ENCODE measurements around the gene PYGO1. TPM values are rescaled to one million over a fixed set of nuclear protein-coding genes. Genes with fewer than 3 reads are reported as not detected.

Gene PYGO1
- total RNA-seq, 1 donor from 2014 or later: 4.4 TPM

- no peaks in the 10 kb centered on the region for H3K9me3 ChIP-seq
- intact Hi-C loops (cut with DNase I): no loop called here
- H3K27me3 ChIP-seq: no peaks in the 10 kb centered on the region
- DNase-seq (ENCODE audit: extremely low spot score in 2 of 2): no peak
- TF ChIP-seq POLR2A (IDR thresholded peaks at IDR 0.05) (no peak), CTCF (IDR thresholded peaks at IDR 0.05) (no peak), POLR2AphosphoS5 (IDR thresholded peaks at IDR 0.05; ENCODE audit: insufficient read depth in 1 of 2, low read depth in 1 of 2) (no peak)
- H3K4me3 ChIP-seq: peak overlapping the region; percentile 66 to 73
- no peaks in the 10 kb centered on the region for H3K36me3 ChIP-seq
- peaks cover 11% of the 10 kb centered on the region for H3K4me1 ChIP-seq
- no peak overlapping the region for H3K27ac ChIP-seq
Observed at GRCh38 chr15:55589287-55589686, 1.1 kb upstream of the PYGO1 start.

- no peaks in the 10 kb centered on the region for H3K36me3 ChIP-seq
- intact Hi-C loops (cut with DNase I): no loop called here
- H3K4me3 ChIP-seq: peak overlapping the region; percentile 66 to 73
- no peak for TF ChIP-seq POLR2A (IDR thresholded peaks at IDR 0.05)
- no peak for TF ChIP-seq POLR2AphosphoS5 (IDR thresholded peaks at IDR 0.05; ENCODE audit: insufficient read depth in 1 of 2, low read depth in 1 of 2)
- TF ChIP-seq CTCF (IDR thresholded peaks at IDR 0.05): no peak
- DNase-seq (ENCODE audit: extremely low spot score in 2 of 2): no peak
- no peaks in the 10 kb centered on the region for H3K27me3 ChIP-seq
- H3K9me3 ChIP-seq: no peaks in the 10 kb centered on the region
- H3K4me1 ChIP-seq: peaks cover 11% of the 10 kb centered on the region
- peak overlapping the region; percentile 93 for H3K27ac ChIP-seq
Observed at GRCh38 chr15:55588815-55589115, 620 bp upstream of the PYGO1 start.

- DNase-seq (ENCODE audit: extremely low spot score in 2 of 2): no peak
- H3K27ac ChIP-seq: peak overlapping the region; percentile 93
- intact Hi-C loops (cut with DNase I): no loop called here
Observed at GRCh38 chr15:55587321-55588069, 650 bp downstream of the PYGO1 start.

GRCh38 chr15:55586808-55587207 lies 1.3 kb downstream of the PYGO1 start:
- no peak overlapping the region for H3K27ac ChIP-seq
- no peak for DNase-seq (ENCODE audit: extremely low spot score in 2 of 2)
- peak overlapping the region; percentile 66 to 73 for H3K4me3 ChIP-seq
- peaks cover 11% of the 10 kb centered on the region for H3K4me1 ChIP-seq
- H3K36me3 ChIP-seq: no peaks in the 10 kb centered on the region
- no peak for TF ChIP-seq POLR2AphosphoS5 (IDR thresholded peaks at IDR 0.05; ENCODE audit: insufficient read depth in 1 of 2, low read depth in 1 of 2)
- no peak for TF ChIP-seq CTCF (IDR thresholded peaks at IDR 0.05)
- TF ChIP-seq POLR2A (IDR thresholded peaks at IDR 0.05): no peak
- no peaks in the 10 kb centered on the region for H3K27me3 ChIP-seq
- H3K9me3 ChIP-seq: no peaks in the 10 kb centered on the region
- intact Hi-C loops (cut with DNase I): no loop called here

More at GRCh38 chr15:55587321-55588069, 650 bp downstream of the PYGO1 start:
- H3K4me1 ChIP-seq: peaks cover 11% of the 10 kb centered on the region
- H3K4me3 ChIP-seq: peak overlapping the region; percentile 66 to 73
- no peak for TF ChIP-seq POLR2AphosphoS5 (IDR thresholded peaks at IDR 0.05; ENCODE audit: insufficient read depth in 1 of 2, low read depth in 1 of 2)
- TF ChIP-seq CTCF (IDR thresholded peaks at IDR 0.05): no peak
- no peak for TF ChIP-seq POLR2A (IDR thresholded peaks at IDR 0.05)
- H3K9me3 ChIP-seq: no peaks in the 10 kb centered on the region
- no peaks in the 10 kb centered on the region for H3K36me3 ChIP-seq
- H3K27me3 ChIP-seq: no peaks in the 10 kb centered on the region

- Histone ChIP-seq H3K27ac (no peak overlapping the region), H3K4me3 (no peak overlapping the region), H3K9me3 (no peaks in the 10 kb centered on the region), H3K4me1 (no peaks in the 10 kb centered on the region), H3K27me3 (no peaks in the 10 kb centered on the region), H3K36me3 (no peaks in the 10 kb centered on the region)
- intact Hi-C loops (cut with DNase I): no loop called here
- no peak for DNase-seq (ENCODE audit: extremely low spot score in 2 of 2)
- no peak for TF ChIP-seq POLR2A (IDR thresholded peaks at IDR 0.05)
- no peak for TF ChIP-seq CTCF (IDR thresholded peaks at IDR 0.05)
- no peak for TF ChIP-seq POLR2AphosphoS5 (IDR thresholded peaks at IDR 0.05; ENCODE audit: insufficient read depth in 1 of 2, low read depth in 1 of 2)
Observed at GRCh38 chr15:55576943-55577342, 11.2 kb downstream of the PYGO1 start.
